Measurements from ENCODE around the gene ANKRD17. TPM values are rescaled to one million over a fixed set of nuclear protein-coding genes. Genes with fewer than 3 reads are reported as not detected.

Gene ANKRD17
- total and polyA plus RNA-seq, 2 of the 4 experiments (the other 2 are of a cell fraction) = 28.5 to 75.3 TPM

DNA sequence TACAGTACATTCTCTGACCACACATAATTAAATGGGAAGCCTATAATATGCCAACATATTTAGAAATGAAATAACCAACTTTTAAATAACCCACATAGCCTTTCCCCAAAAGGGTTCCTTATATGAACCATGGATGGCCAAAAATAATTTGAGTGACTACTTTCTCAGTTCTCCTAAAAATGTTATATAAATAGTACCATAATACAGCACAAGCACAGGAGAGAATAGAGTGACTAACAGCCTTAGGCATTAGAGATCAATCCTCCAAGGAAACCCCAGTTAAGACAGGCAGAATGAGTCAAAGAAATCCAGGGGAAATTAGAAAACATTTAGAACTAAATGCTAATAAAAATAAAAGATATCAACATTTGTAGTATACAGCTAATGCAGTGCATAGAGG, 50.2 kb downstream of the ANKRD17 start:
- TF ChIP-seq, protein P1, sequence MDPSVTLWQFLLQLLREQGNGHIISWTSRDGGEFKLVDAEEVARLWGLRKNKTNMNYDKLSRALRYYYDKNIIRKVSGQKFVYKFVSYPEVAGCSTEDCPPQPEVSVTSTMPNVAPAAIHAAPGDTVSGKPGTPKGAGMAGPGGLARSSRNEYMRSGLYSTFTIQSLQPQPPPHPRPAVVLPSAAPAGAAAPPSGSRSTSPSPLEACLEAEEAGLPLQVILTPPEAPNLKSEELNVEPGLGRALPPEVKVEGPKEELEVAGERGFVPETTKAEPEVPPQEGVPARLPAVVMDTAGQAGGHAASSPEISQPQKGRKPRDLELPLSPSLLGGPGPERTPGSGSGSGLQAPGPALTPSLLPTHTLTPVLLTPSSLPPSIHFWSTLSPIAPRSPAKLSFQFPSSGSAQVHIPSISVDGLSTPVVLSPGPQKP (IDR thresholded peaks at IDR 0.05; ENCODE audit: borderline replicate concordance, low read depth, low read length) = no peak
- no peak for TF ChIP-seq BHLHE40 (IDR thresholded peaks at IDR 0.05; ENCODE audit: low read depth, low read length)
- Histone ChIP-seq H3K79me1 (ENCODE audit: low read depth in 1 of 2, low read length in 2 of 2) (peaks cover 18 to 45% of the 10 kb centered on the region in 2 experiments), H3K56ac (ENCODE audit: extremely low read depth, insufficient read depth, low read length) (no peak overlapping the region), H4K5ac (ENCODE audit: low read depth, low read length) (no peak overlapping the region), H3K9me3 (ENCODE audit: control insufficient read depth, insufficient read depth, low read length) (peaks cover 5% of the 10 kb centered on the region; the same call in 1 of the 2 replicates), H3K9me1 (ENCODE audit: insufficient read depth, low read length) (no peaks in the 10 kb centered on the region), H2AK5ac (ENCODE audit: low read depth, low read length) (no peak overlapping the region), H3K18ac (ENCODE audit: low read depth, low read length) (no peak overlapping the region), H2AK9ac (replicated peaks; ENCODE audit: low read depth, low read length, poor library complexity) (no peak overlapping the region), H2BK5ac (ENCODE audit: low read depth, low read length, poor library complexity, severe bottlenecking) (no peak overlapping the region), H3K27me3 (ENCODE audit: control insufficient read depth, insufficient read depth, low read length) (no peaks in the 10 kb centered on the region), H3K14ac (replicated peaks; ENCODE audit: low read depth, low read length) (no peak overlapping the region), H4K8ac (ENCODE audit: low read depth in 2 of 2, low read length in 2 of 2) (no peak overlapping the region), H2AFZ (replicated peaks; ENCODE audit: low read length, poor library complexity) (no peak overlapping the region), H4K20me1 (ENCODE audit: insufficient read depth, low read length) (peaks cover 32% of the 10 kb centered on the region), H3K4me3 (ENCODE audit: insufficient read depth, low read depth, low read length) (no peak overlapping the region), H2BK120ac (ENCODE audit: low read depth, low read length) (no peak overlapping the region), H3K27ac (ENCODE audit: insufficient read depth, low read length) (no peak overlapping the region), H3K4me1 (ENCODE audit: control insufficient read depth, insufficient read depth, low read length) (0 out of 2 replicates have a peak, but pooled peaks cover 2% of the 10 kb centered on the region), H3K4me2 (ENCODE audit: low read depth, low read length) (no peak overlapping the region), H3K23ac (ENCODE audit: low read depth, low read length) (no peak overlapping the region), H2BK20ac (ENCODE audit: low read depth, low read length) (no peak overlapping the region), H3K36me3 (ENCODE audit: control insufficient read depth, insufficient read depth, low read length) (no peaks in the 10 kb centered on the region), H3K9ac (ENCODE audit: low read depth, low read length) (no peak overlapping the region), H4K91ac (ENCODE audit: insufficient read depth, low read depth, low read length) (no peak overlapping the region), H3K4ac (ENCODE audit: low read depth, low read length) (no peak overlapping the region), H2BK15ac (ENCODE audit: low read depth, low read length) (no peak overlapping the region)
- intact Hi-C loops (cut with micrococcal nuclease) = no loop called here
- peak; percentile 67; the same call in 1 of the 2 replicates for ATAC-seq (ENCODE audit: low read depth)
- ChIA-PET CTCF (interaction anchor here (0.6 kb wide), 1 partner anchor 833 kb away, joined by 6 read pairs; no protein-coding TSS in a partner anchor), POLR2A (ENCODE audit: unreplicated experiment) (no interaction called here)
- peak; percentile 79 for DNase-seq
- BruUV-seq (replicated peaks) = no TSS peak
- in situ Hi-C loops (cut with MboI; ENCODE audit: low sequenced_read_pairs) = no loop called here
- dilution Hi-C loops (cut with HindIII; ENCODE audit: low sequenced_read_pairs, unreplicated experiment) = no loop called here

Measured in IMR-90 (cell line).